SK-N-SH treated with all-trans-retinoic acid at 6 μM for 48 hours (cell line): Measurements from ENCODE around the gene LAMC1.

Experiments used
- ATAC-seq: fragments of 200-7000 bp; cut with Tn5 transposase; 3 replicates; pipeline ENCODE4 v1.9.1; 2020; ENCODE audit warnings: mild to moderate bottlenecking, moderate library complexity
- ARNTL ChIP-seq: fragments of 450-650 bp; formaldehyde crosslinking; IDR thresholded peaks from 2 replicates; pipeline ENCODE4 v1.5.0; 2020; ENCODE audit warnings: low read depth, mild to moderate bottlenecking, moderate library complexity, borderline replicate concordance
- BACH2 ChIP-seq: fragments of 250-450 bp; sonication (Bioruptor Pico); IDR thresholded peaks from 2 replicates; pipeline ENCODE4 v1.9.0; 2021; ENCODE audit warnings: mild to moderate bottlenecking, borderline replicate concordance
- CSDC2 ChIP-seq: fragments of 250-450 bp; sonication (Bioruptor Pico); IDR thresholded peaks from 2 replicates; pipeline ENCODE4 v1.5.0; 2020; ENCODE audit warnings: mild to moderate bottlenecking, moderate library complexity
- ESRRG ChIP-seq: fragments of 250-450 bp; sonication (Bioruptor Pico); IDR thresholded peaks from 2 replicates; pipeline ENCODE4 v1.6.1; 2021; ENCODE audit warnings: mild to moderate bottlenecking
- GLIS3 ChIP-seq: fragments of 250-450 bp; sonication (Bioruptor Pico); IDR thresholded peaks from 2 replicates; pipeline ENCODE4 v1.5.0; 2020; ENCODE audit warnings: mild to moderate bottlenecking, moderate library complexity
- ISL1 ChIP-seq: fragments of 250-450 bp; sonication (Bioruptor Pico); IDR thresholded peaks from 2 replicates; pipeline ENCODE4 v2.1.2; 2022; ENCODE audit warnings: mild to moderate bottlenecking, moderate library complexity
- OSR1 ChIP-seq: fragments of 250-450 bp; sonication (Bioruptor Pico); IDR thresholded peaks from 2 replicates; pipeline ENCODE4 v1.8.0; 2022; ENCODE audit warnings: moderate library complexity, mild to moderate bottlenecking, inconsistent platforms
- PATZ1 ChIP-seq: fragments of 250-450 bp; sonication (Bioruptor Pico); IDR thresholded peaks from 2 replicates; pipeline ENCODE4 v1.8.0; 2020; ENCODE audit warnings: mild to moderate bottlenecking, moderate library complexity, borderline replicate concordance
- PPARA ChIP-seq: fragments of 250-450 bp; sonication (Bioruptor Pico); IDR thresholded peaks from 2 replicates; pipeline ENCODE4 v1.5.0; 2020; ENCODE audit warnings: mild to moderate bottlenecking, borderline replicate concordance
- RARB ChIP-seq: fragments of 250-450 bp; sonication (Bioruptor Pico); IDR thresholded peaks from 2 replicates; pipeline ENCODE4 v1.8.0; 2021; ENCODE audit warnings: mild to moderate bottlenecking, moderate library complexity
- TCF4 ChIP-seq: fragments of 250-450 bp; sonication (Bioruptor Pico); IDR thresholded peaks from 2 replicates; pipeline ENCODE4 v1.8.0; 2021; ENCODE audit warnings: mild to moderate bottlenecking, moderate library complexity, borderline replicate concordance
- TOX ChIP-seq: fragments of 250-450 bp; sonication (Bioruptor Pico); IDR thresholded peaks from 2 replicates; pipeline ENCODE4 v1.8.0; 2021; ENCODE audit warnings: mild to moderate bottlenecking, moderate library complexity, borderline replicate concordance
- TSHZ2 ChIP-seq: fragments of 250-450 bp; sonication (Bioruptor Pico); IDR thresholded peaks from 2 replicates; pipeline ENCODE4 v1.5.0; 2020; ENCODE audit warnings: mild to moderate bottlenecking, moderate library complexity
- ZC3H10 ChIP-seq: fragments of 250-450 bp; sonication (Bioruptor Pico); IDR thresholded peaks from 2 replicates; pipeline ENCODE4 v1.5.1; 2021; ENCODE audit warnings: mild to moderate bottlenecking, moderate library complexity
- ZFP30 ChIP-seq: fragments of 450-650 bp; formaldehyde crosslinking; IDR thresholded peaks from 2 replicates; pipeline ENCODE4 v1.5.0; 2022; ENCODE audit warnings: mild to moderate bottlenecking, moderate library complexity
- ZNF565 ChIP-seq: fragments of 450-650 bp; formaldehyde crosslinking; conservative IDR thresholded peaks from 2 replicates; pipeline ENCODE4 v1.5.0; 2020; ENCODE audit warnings: low read depth, mild to moderate bottlenecking, moderate library complexity
- ZNF70 ChIP-seq: fragments of 450-650 bp; formaldehyde crosslinking; IDR thresholded peaks from 2 replicates; pipeline ENCODE4 v1.5.0; 2020; ENCODE audit warnings: mild to moderate bottlenecking, moderate library complexity
- ZNF8 ChIP-seq: fragments of 450-650 bp; formaldehyde crosslinking; IDR thresholded peaks from 2 replicates; pipeline ENCODE4 v1.5.0; 2020; ENCODE audit warnings: mild to moderate bottlenecking, moderate library complexity
- TF ChIP-seq, protein P1 (sequence below): fragments of 250-450 bp; sonication (Bioruptor Pico); IDR thresholded peaks from 2 replicates; pipeline ENCODE4 v1.8.0; 2021; ENCODE audit warnings: low read depth, mild to moderate bottlenecking, moderate library complexity, borderline replicate concordance
- TF ChIP-seq, protein P2 (sequence below): fragments of 250-450 bp; sonication (Bioruptor Pico); IDR thresholded peaks from 2 replicates; pipeline ENCODE4 v1.5.1; 2021; ENCODE audit warnings: mild to moderate bottlenecking, moderate library complexity

Gene LAMC1

DNA sequence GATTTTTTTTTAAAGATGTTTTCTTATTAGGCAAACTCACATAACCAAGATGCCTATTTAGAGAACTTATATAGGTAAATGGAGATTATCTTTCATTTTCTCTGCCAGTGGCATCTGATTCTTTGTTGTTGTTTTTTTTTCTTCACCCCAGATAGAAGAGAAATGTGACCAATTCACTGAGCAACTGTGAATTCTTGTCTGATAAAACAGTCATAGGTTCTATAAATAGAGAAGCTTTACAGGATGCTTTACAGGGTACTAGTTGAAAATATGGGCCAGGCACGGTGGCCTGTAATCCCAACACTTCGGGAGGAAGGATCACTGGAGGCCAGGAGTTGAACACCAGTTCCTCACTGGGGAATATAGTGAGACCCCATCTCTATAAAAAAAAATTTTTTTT lies 112.1 kb downstream of the LAMC1 start:
- no peak for TF ChIP-seq ISL1 (CRISPR knock-in tag)
- no peak for TF ChIP-seq ZNF8 (CRISPR knock-in tag)
- no peak for ATAC-seq

- TF ChIP-seq ARNTL (CRISPR knock-in tag) (no peak), ZNF8 (CRISPR knock-in tag) (no peak), ZC3H10 (CRISPR knock-in tag) (no peak), TOX (CRISPR knock-in tag) (no peak), BACH2 (CRISPR knock-in tag) (no peak), CSDC2 (CRISPR knock-in tag) (no peak), TSHZ2 (no peak), RARB (no peak), ISL1 (CRISPR knock-in tag) (no peak)
- no peak for ATAC-seq
Observed at GRCh38 chr1:183137782-183138181, 114.6 kb downstream of the LAMC1 start.

- ATAC-seq, result no peak
- TF ChIP-seq ZNF565 (CRISPR knock-in tag), result no peak
Observed at GRCh38 chr1:183138301-183138700, 115.1 kb downstream of the LAMC1 start.

GRCh38 chr1:183139281-183139942 lies 116.2 kb downstream of the LAMC1 start:
- peak; percentile 68 for ATAC-seq
- TF ChIP-seq BACH2 (CRISPR knock-in tag) (no peak), ZFP30 (CRISPR knock-in tag) (no peak), TOX (CRISPR knock-in tag) (0 out of 2 replicates have a peak, but pooled peaks have one; percentile 33), RARB (peak; percentile 43; the same call in 1 of the 2 replicates)

DNA sequence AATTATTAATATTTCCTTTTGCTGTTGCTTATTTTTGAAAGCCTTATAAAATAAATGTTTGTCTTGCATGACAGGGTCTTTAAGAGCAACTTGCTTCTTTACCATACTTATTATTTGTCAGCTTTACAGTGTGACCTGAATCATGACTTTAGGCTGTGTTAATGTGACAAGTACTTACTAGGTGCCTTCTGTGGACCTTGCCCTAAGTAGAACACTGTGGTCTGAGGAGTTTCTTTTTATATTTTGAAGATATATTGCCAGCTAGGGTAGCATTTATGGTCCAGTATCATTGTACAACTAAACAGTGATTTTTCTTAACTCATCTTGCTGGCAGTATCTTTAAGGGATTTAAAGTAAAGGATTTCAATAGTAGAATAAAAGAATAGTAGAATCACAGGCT lies 117.4 kb downstream of the LAMC1 start:
- no peak for TF ChIP-seq RARB
- TF ChIP-seq ZNF565 (CRISPR knock-in tag), result no peak
- TF ChIP-seq, protein P1, sequence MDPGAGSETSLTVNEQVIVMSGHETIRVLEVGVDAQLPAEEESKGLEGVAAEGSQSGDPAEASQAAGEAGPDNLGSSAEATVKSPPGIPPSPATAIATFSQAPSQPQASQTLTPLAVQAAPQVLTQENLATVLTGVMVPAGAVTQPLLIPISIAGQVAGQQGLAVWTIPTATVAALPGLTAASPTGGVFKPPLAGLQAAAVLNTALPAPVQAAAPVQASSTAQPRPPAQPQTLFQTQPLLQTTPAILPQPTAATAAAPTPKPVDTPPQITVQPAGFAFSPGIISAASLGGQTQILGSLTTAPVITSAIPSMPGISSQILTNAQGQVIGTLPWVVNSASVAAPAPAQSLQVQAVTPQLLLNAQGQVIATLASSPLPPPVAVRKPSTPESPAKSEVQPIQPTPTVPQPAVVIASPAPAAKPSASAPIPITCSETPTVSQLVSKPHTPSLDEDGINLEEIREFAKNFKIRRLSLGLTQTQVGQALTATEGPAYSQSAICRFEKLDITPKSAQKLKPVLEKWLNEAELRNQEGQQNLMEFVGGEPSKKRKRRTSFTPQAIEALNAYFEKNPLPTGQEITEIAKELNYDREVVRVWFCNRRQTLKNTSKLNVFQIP (CRISPR knock-in tag), result no peak
- no peak for TF ChIP-seq TOX (CRISPR knock-in tag)
- no peak for TF ChIP-seq TCF4 (CRISPR knock-in tag)
- no peak for TF ChIP-seq CSDC2 (CRISPR knock-in tag)
- TF ChIP-seq ESRRG (CRISPR knock-in tag), result no peak
- TF ChIP-seq ZNF70 (CRISPR knock-in tag), result no peak
- TF ChIP-seq BACH2 (CRISPR knock-in tag), result no peak
- no peak for TF ChIP-seq TSHZ2
- TF ChIP-seq ZFP30 (CRISPR knock-in tag), result no peak
- TF ChIP-seq GLIS3, result no peak
- TF ChIP-seq, protein P2, sequence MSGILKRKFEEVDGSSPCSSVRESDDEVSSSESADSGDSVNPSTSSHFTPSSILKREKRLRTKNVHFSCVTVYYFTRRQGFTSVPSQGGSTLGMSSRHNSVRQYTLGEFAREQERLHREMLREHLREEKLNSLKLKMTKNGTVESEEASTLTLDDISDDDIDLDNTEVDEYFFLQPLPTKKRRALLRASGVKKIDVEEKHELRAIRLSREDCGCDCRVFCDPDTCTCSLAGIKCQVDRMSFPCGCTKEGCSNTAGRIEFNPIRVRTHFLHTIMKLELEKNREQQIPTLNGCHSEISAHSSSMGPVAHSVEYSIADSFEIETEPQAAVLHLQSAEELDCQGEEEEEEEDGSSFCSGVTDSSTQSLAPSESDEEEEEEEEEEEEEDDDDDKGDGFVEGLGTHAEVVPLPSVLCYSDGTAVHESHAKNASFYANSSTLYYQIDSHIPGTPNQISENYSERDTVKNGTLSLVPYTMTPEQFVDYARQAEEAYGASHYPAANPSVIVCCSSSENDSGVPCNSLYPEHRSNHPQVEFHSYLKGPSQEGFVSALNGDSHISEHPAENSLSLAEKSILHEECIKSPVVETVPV (CRISPR knock-in tag), result no peak
- TF ChIP-seq ZC3H10 (CRISPR knock-in tag), result no peak
- TF ChIP-seq OSR1, result no peak
- TF ChIP-seq PATZ1, result no peak
- TF ChIP-seq PPARA (CRISPR knock-in tag), result no peak
- no peak for TF ChIP-seq ISL1 (CRISPR knock-in tag)
- TF ChIP-seq ZNF8 (CRISPR knock-in tag), result no peak
- TF ChIP-seq, all 23 proteins: peak for 0
- ATAC-seq, result no peak
